GM12878 (cell line): ENCODE results near the gene LEMD3.

Experiments used
- CHD2 ChIP-seq: IDR thresholded peaks from 2 replicates; pipeline ENCODE4 v1.6.1; 2011; ENCODE audit warnings: low read depth, low read length, improper control_type of control experiment, borderline replicate concordance
- TF ChIP-seq, protein P1 (sequence below), 3 experiments: IDR thresholded peaks in 2 of 3; conservative IDR thresholded peaks in 1 of 3; 2 replicates each; pipeline ENCODE4 v1.5.1; 2011; ENCODE audit warnings: low read depth in 3 of 3, low read length in 3 of 3, mild to moderate bottlenecking in 3 of 3, control low read depth in 2 of 3, moderate library complexity in 2 of 3, inconsistent platforms in 1 of 3, mixed read lengths in 1 of 3; ENCODE audit not compliant: control insufficient read depth in 2 of 3, insufficient read depth in 1 of 3; ENCODE audit errors: extremely low read depth in 1 of 3
- TF ChIP-seq, protein P2 (sequence below): fragments of 450-650 bp; formaldehyde crosslinking; IDR thresholded peaks from 2 replicates; pipeline ENCODE4 v1.4.0; 2020; ENCODE audit warnings: mild to moderate bottlenecking, moderate library complexity

DNA sequence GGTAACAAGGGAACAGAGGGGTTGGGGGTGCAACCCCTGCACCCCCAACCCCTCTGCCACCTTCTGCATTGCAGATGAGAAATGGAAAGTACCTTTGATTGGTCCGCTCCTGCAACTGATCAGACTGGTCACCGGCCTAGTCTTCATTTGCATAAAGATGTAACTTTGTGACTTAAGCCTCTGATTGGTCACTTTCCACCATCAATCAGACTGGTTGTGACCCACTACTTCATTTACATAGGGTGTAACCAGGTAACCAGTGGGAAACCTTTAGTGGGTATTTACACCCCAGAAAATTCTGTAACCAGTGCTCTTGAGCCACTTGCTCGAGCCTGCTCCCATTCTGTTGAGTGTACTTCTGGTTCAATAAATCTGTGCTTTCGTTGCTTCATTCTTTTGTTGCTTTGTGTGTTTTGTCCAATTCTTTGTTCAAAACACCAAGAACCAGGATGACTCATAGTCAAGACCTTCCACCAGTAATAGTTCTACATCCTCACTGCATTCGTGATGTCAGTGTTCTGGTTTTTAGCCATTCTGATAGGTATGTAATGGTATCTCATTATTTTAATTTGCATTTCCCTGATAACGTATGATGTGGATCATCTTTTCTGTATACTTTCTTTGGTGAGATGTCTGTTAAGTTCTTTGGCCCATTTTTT is 30.8 kb downstream of the LEMD3 start:
- TF ChIP-seq, protein P1, sequence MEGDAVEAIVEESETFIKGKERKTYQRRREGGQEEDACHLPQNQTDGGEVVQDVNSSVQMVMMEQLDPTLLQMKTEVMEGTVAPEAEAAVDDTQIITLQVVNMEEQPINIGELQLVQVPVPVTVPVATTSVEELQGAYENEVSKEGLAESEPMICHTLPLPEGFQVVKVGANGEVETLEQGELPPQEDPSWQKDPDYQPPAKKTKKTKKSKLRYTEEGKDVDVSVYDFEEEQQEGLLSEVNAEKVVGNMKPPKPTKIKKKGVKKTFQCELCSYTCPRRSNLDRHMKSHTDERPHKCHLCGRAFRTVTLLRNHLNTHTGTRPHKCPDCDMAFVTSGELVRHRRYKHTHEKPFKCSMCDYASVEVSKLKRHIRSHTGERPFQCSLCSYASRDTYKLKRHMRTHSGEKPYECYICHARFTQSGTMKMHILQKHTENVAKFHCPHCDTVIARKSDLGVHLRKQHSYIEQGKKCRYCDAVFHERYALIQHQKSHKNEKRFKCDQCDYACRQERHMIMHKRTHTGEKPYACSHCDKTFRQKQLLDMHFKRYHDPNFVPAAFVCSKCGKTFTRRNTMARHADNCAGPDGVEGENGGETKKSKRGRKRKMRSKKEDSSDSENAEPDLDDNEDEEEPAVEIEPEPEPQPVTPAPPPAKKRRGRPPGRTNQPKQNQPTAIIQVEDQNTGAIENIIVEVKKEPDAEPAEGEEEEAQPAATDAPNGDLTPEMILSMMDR (IDR thresholded peaks at IDR 0.05 in 2 of 3, conservative IDR thresholded peaks at IDR 0.05 in 1 of 3; ENCODE audit: control insufficient read depth in 2 of 3, extremely low read depth in 1 of 3, insufficient read depth in 1 of 3, low read depth in 3 of 3, low read length in 3 of 3), result no peak
- TF ChIP-seq CHD2, result no peak
- TF ChIP-seq, protein P2, sequence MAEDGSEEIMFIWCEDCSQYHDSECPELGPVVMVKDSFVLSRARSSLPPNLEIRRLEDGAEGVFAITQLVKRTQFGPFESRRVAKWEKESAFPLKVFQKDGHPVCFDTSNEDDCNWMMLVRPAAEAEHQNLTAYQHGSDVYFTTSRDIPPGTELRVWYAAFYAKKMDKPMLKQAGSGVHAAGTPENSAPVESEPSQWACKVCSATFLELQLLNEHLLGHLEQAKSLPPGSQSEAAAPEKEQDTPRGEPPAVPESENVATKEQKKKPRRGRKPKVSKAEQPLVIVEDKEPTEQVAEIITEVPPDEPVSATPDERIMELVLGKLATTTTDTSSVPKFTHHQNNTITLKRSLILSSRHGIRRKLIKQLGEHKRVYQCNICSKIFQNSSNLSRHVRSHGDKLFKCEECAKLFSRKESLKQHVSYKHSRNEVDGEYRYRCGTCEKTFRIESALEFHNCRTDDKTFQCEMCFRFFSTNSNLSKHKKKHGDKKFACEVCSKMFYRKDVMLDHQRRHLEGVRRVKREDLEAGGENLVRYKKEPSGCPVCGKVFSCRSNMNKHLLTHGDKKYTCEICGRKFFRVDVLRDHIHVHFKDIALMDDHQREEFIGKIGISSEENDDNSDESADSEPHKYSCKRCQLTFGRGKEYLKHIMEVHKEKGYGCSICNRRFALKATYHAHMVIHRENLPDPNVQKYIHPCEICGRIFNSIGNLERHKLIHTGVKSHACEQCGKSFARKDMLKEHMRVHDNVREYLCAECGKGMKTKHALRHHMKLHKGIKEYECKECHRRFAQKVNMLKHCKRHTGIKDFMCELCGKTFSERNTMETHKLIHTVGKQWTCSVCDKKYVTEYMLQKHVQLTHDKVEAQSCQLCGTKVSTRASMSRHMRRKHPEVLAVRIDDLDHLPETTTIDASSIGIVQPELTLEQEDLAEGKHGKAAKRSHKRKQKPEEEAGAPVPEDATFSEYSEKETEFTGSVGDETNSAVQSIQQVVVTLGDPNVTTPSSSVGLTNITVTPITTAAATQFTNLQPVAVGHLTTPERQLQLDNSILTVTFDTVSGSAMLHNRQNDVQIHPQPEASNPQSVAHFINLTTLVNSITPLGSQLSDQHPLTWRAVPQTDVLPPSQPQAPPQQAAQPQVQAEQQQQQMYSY (CRISPR knock-in tag), result no peak
